Measurements from ENCODE around the gene TMEM202.
"Not testable (repeated sequence)": the region's sequence is repeated elsewhere in the genome, so short reads cannot be mapped to it uniquely, and the experiment has no call there.

TMEM202 gene

GRCh38 chr15:72420576-72420975 lies 22.5 kb downstream of the TMEM202 start:
- Mint-ChIP-seq H3K4me1 (no peaks in the 10 kb centered on the region), H3K27me3 (no peaks in the 10 kb centered on the region), H3K9me3 (peaks cover 12% of the 10 kb centered on the region), H3K36me3 (ENCODE audit: low read depth) (no peaks in the 10 kb centered on the region), H3K4me3 (no peak overlapping the region), H3K27ac (no peak overlapping the region)
- no peak for ATAC-seq
- no peak for DNase-seq

DNA sequence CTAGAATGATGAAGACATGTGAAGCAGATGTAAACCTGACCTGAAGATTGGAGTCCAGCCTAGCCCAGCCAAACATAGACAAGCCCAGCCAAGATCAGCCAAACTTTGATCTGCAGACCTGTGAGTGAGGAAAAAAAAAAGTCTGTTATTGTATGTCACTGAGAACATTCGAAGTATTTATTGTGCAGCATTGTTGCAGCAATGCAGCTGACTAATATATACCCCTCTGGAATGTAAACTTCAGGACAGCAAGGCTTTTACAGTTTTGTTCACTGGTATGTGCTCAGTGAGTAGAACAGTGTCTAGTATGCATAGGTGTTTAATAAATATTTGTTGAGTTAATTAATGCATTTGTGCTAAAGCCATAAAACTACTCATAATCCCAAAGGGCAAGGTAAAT lies 23.4 kb downstream of the TMEM202 start:
- H3K4me3 Mint-ChIP-seq = no peak overlapping the region
- no peaks in the 10 kb centered on the region for H3K27me3 Mint-ChIP-seq
- no peak overlapping the region for H3K27ac Mint-ChIP-seq
- ATAC-seq (no peak), DNase-seq (no peak)
- H3K36me3 Mint-ChIP-seq (ENCODE audit: low read depth) = no peaks in the 10 kb centered on the region
- H3K4me1 Mint-ChIP-seq = no peaks in the 10 kb centered on the region
- peaks cover 17% of the 10 kb centered on the region for H3K9me3 Mint-ChIP-seq

DNA sequence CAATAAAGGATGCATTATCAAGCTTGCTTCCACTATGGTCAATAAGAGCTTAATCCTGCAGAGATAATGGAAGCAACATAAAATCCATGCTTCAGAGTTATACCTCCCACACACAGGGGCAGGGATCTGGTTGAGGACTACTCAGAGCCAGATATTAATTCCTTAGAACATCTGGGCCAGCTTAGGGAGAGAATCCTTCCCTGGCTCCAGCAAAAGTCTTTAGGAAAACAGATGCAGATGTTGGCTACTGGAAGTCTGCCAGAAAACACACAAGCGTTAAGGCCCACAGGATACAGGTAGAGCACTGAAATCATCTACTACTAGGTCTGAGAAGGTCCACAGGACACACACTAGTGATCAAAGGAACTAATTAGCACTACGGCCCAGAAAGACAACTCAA lies 25.2 kb downstream of the TMEM202 start:
- DNase-seq (no peak), ATAC-seq (no peak)
- no peak overlapping the region for H3K4me3 Mint-ChIP-seq
- H3K27ac Mint-ChIP-seq = no peak overlapping the region
- no peaks in the 10 kb centered on the region for H3K27me3 Mint-ChIP-seq
- peaks cover 2% of the 10 kb centered on the region for H3K36me3 Mint-ChIP-seq (ENCODE audit: low read depth)
- no peaks in the 10 kb centered on the region for H3K4me1 Mint-ChIP-seq
- peaks cover 23% of the 10 kb centered on the region for H3K9me3 Mint-ChIP-seq

GRCh38 chr15:72426753-72427152 lies 28.6 kb downstream of the TMEM202 start:
- ATAC-seq (no peak), DNase-seq (no peak)
- H3K4me3 Mint-ChIP-seq = no peak overlapping the region
- H3K4me1 Mint-ChIP-seq = no peaks in the 10 kb centered on the region
- peaks cover 2% of the 10 kb centered on the region for H3K36me3 Mint-ChIP-seq (ENCODE audit: low read depth)
- H3K9me3 Mint-ChIP-seq = peaks cover 23% of the 10 kb centered on the region
- no peak overlapping the region for H3K27ac Mint-ChIP-seq
- no peaks in the 10 kb centered on the region for H3K27me3 Mint-ChIP-seq

DNA sequence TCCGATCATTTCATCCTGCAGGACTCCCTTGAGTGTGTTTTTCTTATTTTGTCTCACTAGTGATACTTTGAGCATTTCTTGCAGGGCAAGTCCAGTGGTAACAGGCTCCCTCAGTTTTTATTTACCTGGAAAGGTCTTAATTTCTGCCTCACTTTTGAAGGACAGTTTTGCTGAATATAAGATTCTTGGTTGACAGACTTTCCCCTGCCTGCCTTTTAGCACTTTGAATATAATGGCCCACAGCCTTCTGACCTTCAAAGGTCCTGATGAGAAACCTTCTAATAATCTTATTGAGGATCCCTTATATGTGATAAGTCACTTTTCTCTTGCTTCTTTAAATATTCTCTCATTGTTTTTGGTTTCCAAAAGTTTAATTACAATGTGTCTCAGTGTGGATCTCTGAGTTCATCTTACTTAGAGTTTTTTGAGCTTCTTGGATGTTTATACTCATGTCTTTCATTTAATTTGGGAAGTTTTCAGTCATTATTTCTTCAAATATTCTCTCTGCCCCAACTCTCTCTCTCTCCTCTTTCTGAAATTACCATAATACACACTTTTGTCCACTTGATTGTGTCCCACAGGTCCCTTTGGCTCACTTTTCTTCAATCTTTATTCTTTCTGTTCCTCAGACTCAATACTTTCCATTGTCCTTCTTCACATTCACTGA lies 39.7 kb downstream of the TMEM202 start:
- ATAC-seq (no peak), DNase-seq (no peak)
- Mint-ChIP-seq H3K4me1 (no peaks in the 10 kb centered on the region), H3K36me3 (ENCODE audit: low read depth) (peaks cover 6% of the 10 kb centered on the region), H3K27me3 (peaks cover 30% of the 10 kb centered on the region), H3K4me3 (no peak overlapping the region), H3K27ac (no peak overlapping the region), H3K9me3 (peaks cover 15% of the 10 kb centered on the region)

DNA sequence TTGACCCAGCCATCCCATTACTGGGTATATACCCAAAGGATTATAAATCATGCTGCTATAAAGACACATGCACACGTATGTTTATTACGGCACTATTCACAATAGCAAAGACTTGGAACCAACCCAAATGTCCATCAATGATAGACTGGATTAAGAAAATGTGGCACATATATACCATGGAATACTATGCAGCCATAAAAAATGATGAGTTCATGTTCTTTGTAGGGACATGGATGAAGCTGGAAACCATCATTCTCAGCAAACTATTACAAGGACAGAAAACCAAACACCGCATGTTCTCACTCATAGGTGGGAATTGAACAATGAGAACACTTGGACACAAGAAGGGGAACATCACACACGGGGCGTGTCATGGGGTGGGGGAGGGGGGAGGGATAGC lies 44.7 kb downstream of the TMEM202 start:
- peaks cover 22% of the 10 kb centered on the region for H3K27me3 Mint-ChIP-seq
- H3K4me1 Mint-ChIP-seq; ATAC-seq; H3K4me3 Mint-ChIP-seq; H3K36me3 Mint-ChIP-seq (ENCODE audit: low read depth); H3K27ac Mint-ChIP-seq; H3K9me3 Mint-ChIP-seq; DNase-seq: not testable (repeated sequence)

DNA sequence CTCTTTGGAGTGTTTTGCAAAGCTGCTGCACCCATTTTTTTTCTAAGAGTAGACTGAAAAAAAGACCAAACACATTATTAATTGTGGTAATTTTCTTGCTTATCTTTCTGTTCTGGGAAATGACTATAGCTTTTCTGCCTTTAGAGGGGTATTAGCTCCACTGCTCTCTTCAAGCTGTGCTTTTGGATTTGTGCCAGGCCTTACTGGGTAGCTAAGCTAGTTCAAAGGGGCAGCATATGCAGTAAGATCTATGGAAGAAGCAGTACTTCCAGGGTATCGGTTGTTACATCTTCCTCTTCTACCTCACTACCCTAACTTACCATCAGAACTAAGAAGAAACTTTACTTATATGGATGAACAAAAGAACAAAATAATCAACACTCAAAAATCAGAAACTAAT lies 47.3 kb downstream of the TMEM202 start:
- H3K4me1 Mint-ChIP-seq = no peaks in the 10 kb centered on the region

GRCh38 chr15:72450805-72451204 lies 52.7 kb downstream of the TMEM202 start:
- Mint-ChIP-seq H3K4me1 (no peaks in the 10 kb centered on the region), H3K36me3 (ENCODE audit: low read depth) (no peaks in the 10 kb centered on the region), H3K27ac (no peak overlapping the region), H3K27me3 (peaks cover 5% of the 10 kb centered on the region), H3K4me3 (no peak overlapping the region), H3K9me3 (no peaks in the 10 kb centered on the region)
- ATAC-seq = no peak
- DNase-seq = no peak

More for the DNA sequence above, 47.3 kb downstream of the TMEM202 start:
- Mint-ChIP-seq H3K9me3 (no peaks in the 10 kb centered on the region), H3K27ac (no peak overlapping the region), H3K36me3 (ENCODE audit: low read depth) (no peaks in the 10 kb centered on the region), H3K4me3 (no peak overlapping the region), H3K27me3 (peaks cover 21% of the 10 kb centered on the region)
- DNase-seq = no peak
- ATAC-seq = no peak

GRCh38 chr15:72451224-72451623 lies 53.1 kb downstream of the TMEM202 start:
- Mint-ChIP-seq H3K9me3 (no peaks in the 10 kb centered on the region), H3K27me3 (peaks cover 5% of the 10 kb centered on the region), H3K27ac (no peak overlapping the region), H3K4me1 (no peaks in the 10 kb centered on the region), H3K36me3 (ENCODE audit: low read depth) (no peaks in the 10 kb centered on the region), H3K4me3 (no peak overlapping the region)
- no peak for DNase-seq
- ATAC-seq = no peak

GRCh38 chr15:72456684-72457083 lies 58.6 kb downstream of the TMEM202 start:
- no peak for ATAC-seq
- no peak for DNase-seq

More at GRCh38 chr15:72456684-72457083, 58.6 kb downstream of the TMEM202 start:
- no peaks in the 10 kb centered on the region for H3K9me3 Mint-ChIP-seq
- H3K4me1 Mint-ChIP-seq = peaks cover 6% of the 10 kb centered on the region
- no peaks in the 10 kb centered on the region for H3K36me3 Mint-ChIP-seq (ENCODE audit: low read depth)
- no peak overlapping the region for H3K27ac Mint-ChIP-seq
- H3K27me3 Mint-ChIP-seq = peaks cover 4% of the 10 kb centered on the region
- H3K4me3 Mint-ChIP-seq = no peak overlapping the region

Data from activated naive CD8-positive, alpha-beta T cell treated with anti-CD3 and anti-CD28 coated beads, Interleukin-2, amount 50 U/mL, for 24 hours (primary cell).